ENCODE data around the gene SSC4D. TPM values are rescaled to one million over a fixed set of nuclear protein-coding genes. Genes with fewer than 3 reads are reported as not detected.

SSC4D gene
- total RNA-seq, 2 experiments from 2014 or later = 0.37 to 0.40 TPM

DNA sequence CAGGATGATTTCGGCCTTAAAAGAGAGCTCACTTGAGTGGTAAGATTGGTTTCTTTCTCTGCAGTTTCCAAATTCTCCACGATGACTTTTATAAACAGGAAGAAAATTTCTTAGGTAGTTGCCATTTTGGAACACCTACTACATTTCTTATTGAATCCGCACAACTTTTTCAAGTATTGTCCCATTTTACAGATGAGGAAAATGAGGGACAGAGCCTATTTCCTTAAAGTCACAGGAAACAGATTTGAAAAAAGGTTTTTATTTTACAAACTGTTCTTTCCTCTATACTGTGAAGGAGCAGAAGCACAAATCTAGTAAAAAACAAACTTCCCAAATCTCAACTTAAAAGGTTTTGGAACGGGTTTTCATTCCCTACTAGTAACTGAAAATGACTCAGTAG, 53.4 kb downstream of the SSC4D start:
- Mint-ChIP-seq H3K4me3 (peak overlapping the region; percentile 35), H3K36me3 (peaks cover 55% of the 10 kb centered on the region), H3K9me3 (peaks cover 3% of the 10 kb centered on the region), H3K4me1 (peaks cover 50% of the 10 kb centered on the region), H3K27me3 (no peaks in the 10 kb centered on the region), H3K27ac (peak overlapping the region; percentile 5)
- DNase-seq = no peak

DNA sequence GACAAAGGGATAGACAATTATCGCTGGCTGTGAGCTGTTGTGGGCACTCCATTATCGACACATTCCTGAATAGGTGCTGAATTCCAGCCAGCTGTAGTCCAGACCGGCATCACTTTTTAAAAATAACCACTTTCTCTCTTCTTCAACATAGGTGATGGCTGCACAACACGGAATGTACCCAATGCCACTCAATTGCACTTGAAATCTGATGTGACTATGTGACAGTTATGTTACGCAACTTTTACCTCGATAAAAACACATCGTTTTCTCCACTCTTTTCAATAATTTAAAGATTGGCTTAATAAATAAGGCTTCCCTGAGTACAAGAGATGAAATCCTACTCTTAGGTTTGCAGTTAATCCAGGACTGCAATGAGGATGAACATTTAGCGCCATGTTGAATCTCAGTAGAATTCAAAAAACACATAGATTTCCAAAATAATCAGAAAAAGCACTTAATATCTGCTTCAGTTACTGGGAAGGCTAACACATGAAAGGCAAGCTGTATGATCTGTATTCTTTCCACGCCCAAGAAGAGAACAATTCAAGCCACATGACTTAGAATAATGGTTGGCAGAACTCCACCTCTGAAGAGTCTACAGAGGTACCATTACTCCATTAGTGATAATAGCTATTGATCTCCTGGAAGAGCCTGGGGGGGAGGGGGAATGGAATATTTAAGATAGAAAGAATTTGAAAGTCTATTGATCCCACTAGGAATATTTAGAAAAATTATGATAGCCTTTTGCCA, 54.3 kb downstream of the SSC4D start:
- Mint-ChIP-seq H3K9me3 (peaks cover 3% of the 10 kb centered on the region), H3K27ac (peak overlapping the region; percentile 7), H3K27me3 (no peaks in the 10 kb centered on the region), H3K36me3 (peaks cover 63% of the 10 kb centered on the region), H3K4me1 (peaks cover 54% of the 10 kb centered on the region), H3K4me3 (peak overlapping the region; percentile 35)
- no peak for DNase-seq

DNA sequence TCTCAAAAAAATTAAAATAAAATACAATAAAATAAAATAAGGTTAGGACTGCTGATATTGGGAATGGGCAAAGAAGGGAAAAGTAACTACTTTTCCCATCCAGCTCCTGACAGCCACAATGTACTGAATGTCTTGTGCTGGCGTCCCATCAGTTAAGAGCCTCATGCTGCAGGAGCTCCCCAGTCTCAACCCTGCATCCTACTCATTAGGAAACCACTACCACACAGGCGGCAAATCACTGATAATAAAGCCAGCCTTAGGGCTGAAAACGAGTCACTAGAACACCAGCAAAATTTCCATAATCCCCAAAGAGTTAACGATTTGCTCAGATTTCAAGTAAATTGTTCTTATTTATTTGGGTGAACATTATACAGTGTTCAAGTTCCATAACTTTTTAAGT, 55.0 kb downstream of the SSC4D start:
- Mint-ChIP-seq H3K9me3 (peaks cover 3% of the 10 kb centered on the region), H3K4me3 (no peak overlapping the region), H3K27ac (no peak overlapping the region), H3K36me3 (peaks cover 70% of the 10 kb centered on the region), H3K4me1 (peaks cover 55% of the 10 kb centered on the region), H3K27me3 (no peaks in the 10 kb centered on the region)
- DNase-seq = no peak

DNA sequence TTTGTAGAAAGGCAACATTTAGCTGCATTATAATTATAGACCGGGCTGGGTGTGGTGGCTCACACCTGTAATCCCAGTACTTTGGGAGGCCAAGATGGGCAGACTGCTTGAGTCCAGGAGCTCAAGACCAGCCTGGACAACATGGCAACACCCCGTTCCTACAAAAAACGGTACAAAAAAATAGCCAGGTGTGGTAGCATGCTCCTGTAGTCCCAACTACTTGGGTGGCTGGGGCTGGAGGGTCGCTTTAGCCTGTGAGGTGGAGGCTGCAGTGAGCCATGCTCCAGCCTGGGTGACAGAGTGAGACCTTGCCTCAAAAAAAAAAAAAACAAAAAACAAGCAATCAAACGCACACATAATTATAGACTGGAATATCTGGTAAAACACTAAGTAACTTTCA, 55.8 kb downstream of the SSC4D start:
- H3K27me3 Mint-ChIP-seq = no peaks in the 10 kb centered on the region
- no peak overlapping the region for H3K4me3 Mint-ChIP-seq
- no peak for DNase-seq
- H3K27ac Mint-ChIP-seq = no peak overlapping the region
- peaks cover 3% of the 10 kb centered on the region for H3K9me3 Mint-ChIP-seq
- peaks cover 76% of the 10 kb centered on the region for H3K36me3 Mint-ChIP-seq
- H3K4me1 Mint-ChIP-seq = peaks cover 57% of the 10 kb centered on the region

DNA sequence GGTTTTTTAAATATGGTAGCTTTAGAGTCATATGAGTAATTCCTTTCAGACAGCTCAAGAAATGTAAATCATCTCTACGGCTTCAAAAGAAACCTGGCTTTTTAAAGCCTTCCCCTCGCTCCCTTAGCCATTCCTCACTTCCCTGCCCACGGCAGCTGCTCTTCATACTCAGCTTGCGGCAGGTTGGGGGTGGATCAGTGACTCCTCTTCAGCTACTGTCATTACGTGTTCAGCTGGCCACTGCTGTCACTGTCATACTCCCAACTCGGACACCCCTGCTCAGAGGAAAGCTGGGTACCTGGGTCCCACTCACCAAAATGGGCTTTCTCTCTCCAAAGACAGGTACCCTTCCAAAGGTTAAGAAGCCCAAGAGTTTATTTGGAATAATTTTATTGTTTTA, 57.3 kb downstream of the SSC4D start:
- peaks cover 65% of the 10 kb centered on the region for H3K4me1 Mint-ChIP-seq
- H3K4me3 Mint-ChIP-seq = no peak overlapping the region
- no peak for DNase-seq
- H3K27me3 Mint-ChIP-seq = no peaks in the 10 kb centered on the region
- peaks cover 75% of the 10 kb centered on the region for H3K36me3 Mint-ChIP-seq
- peak overlapping the region; percentile 16 for H3K27ac Mint-ChIP-seq
- H3K9me3 Mint-ChIP-seq = peaks cover 3% of the 10 kb centered on the region

DNA sequence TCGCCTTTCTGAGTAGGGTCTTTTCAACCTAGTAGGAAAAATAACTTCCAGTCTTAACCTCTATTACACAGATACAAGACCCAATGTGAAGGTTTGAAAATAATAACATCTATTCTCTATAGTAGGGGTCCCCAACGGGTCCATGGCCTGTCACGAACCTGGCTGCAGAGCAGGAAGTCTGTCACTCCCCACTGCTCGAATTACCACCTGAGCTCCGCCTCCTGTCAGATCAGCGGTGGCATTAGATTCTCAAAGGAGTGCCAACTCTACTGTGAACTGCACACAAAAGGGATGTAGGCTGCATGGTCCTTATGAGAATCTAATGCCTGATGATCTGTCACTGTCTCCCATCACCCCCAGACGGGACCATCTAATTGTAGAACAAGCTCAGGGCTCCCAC, 58.1 kb downstream of the SSC4D start:
- Mint-ChIP-seq H3K4me1 (peaks cover 65% of the 10 kb centered on the region), H3K9me3 (peaks cover 3% of the 10 kb centered on the region), H3K27me3 (no peaks in the 10 kb centered on the region), H3K4me3 (peak overlapping the region; percentile 26), H3K27ac (no peak overlapping the region), H3K36me3 (peaks cover 77% of the 10 kb centered on the region)
- DNase-seq = no peak

DNA sequence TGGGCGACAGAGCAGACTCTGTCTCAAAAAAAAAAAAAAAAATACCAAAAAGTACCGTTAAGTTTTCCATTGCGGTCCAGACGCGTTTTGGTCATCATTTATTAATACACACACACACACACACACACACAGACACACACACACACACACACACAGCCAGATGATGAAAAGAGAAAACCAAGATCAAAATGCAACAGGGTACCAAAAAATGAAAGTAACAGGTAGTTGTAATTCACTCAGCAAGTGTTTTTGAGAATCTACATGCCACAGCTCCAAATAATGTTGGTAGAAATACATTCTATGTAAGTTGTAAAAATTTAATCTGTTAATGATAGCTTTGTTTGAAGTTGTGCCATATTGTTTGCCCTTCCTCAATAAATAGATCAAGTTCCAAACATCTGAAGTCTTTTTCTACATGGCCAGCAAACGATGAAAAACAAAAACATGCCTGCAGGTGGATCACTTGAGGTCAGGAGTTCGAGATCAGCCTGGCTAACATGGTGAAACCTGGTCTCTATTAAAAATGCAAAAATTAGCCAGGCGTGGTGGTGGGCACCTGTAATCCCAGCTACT, 60.1 kb downstream of the SSC4D start:
- Mint-ChIP-seq H3K36me3 (peaks cover 71% of the 10 kb centered on the region), H3K9me3 (no peaks in the 10 kb centered on the region), H3K27me3 (no peaks in the 10 kb centered on the region), H3K4me1 (peaks cover 58% of the 10 kb centered on the region), H3K27ac (peak overlapping the region; percentile 20), H3K4me3 (no peak overlapping the region)
- no peak for DNase-seq

DNA sequence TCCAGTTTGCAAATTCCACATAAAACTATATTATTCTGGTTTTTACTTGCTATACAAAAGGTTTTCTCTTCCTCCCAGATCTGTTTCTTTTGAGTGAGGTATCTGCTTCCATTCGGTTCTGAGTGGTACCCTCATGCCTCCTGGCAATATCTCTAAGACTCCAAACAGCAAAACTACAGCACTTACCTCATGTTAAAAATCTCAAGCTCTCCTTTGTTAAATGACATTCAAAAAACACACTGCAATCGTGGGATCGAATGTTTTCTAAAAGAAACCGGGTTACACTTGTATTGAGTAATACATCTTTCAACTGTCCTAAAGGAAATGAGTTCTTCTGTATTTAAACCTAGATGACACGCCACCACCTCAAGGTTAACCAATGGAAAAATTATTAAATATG, 61.8 kb downstream of the SSC4D start:
- peak overlapping the region; percentile 74 for H3K27ac Mint-ChIP-seq
- H3K9me3 Mint-ChIP-seq = no peaks in the 10 kb centered on the region
- H3K4me3 Mint-ChIP-seq = no peak overlapping the region
- H3K36me3 Mint-ChIP-seq = peaks cover 78% of the 10 kb centered on the region
- DNase-seq = no peak
- no peaks in the 10 kb centered on the region for H3K27me3 Mint-ChIP-seq
- H3K4me1 Mint-ChIP-seq = peaks cover 65% of the 10 kb centered on the region

DNA sequence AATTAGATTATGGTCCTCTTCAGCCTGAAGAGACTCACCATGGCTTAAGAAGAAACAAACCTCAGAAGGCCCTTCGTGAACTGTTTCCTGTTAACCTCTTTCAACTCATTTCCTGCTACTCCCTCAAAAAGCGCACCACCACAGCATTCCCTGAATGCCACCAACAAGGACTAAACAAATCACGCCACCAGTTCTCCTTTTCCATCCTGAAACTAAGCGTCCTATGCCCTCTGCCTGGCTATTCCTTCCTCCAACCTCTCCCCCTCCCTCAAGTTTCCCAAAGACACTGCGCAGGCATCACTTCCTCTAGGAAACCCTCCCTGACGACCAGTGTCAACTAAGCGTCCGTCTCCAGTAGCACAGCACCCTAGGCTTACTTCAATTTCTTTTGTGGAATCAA, 62.7 kb downstream of the SSC4D start:
- H3K4me3 Mint-ChIP-seq = no peak overlapping the region
- peaks cover 77% of the 10 kb centered on the region for H3K36me3 Mint-ChIP-seq
- H3K27ac Mint-ChIP-seq = peak overlapping the region; percentile 64

DNA sequence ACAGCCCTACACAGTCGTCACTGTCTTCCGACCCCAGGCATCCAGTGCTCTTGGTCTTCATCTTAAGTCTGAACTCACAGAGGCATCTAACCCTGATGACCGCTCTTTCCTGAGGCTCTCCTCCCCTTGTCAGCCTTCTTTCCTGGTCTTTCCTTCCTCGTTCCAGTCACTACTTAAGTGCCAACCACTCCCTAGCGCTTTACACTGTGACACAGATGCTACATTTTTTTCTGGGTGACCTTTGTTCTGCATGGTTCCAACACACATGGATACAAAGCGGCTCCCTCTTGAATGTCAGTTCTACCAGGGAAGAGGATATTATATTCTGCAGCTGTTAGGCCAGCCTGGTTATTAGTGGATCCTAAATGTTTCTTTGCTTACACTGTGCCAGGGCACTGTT, 63.4 kb downstream of the SSC4D start:
- H3K27ac Mint-ChIP-seq = peak overlapping the region; percentile 10
- H3K4me1 Mint-ChIP-seq = peaks cover 65% of the 10 kb centered on the region
- peaks cover 70% of the 10 kb centered on the region for H3K36me3 Mint-ChIP-seq
- no peaks in the 10 kb centered on the region for H3K9me3 Mint-ChIP-seq
- H3K27me3 Mint-ChIP-seq = no peaks in the 10 kb centered on the region
- no peak overlapping the region for H3K4me3 Mint-ChIP-seq
- no peak for DNase-seq

More for the DNA sequence above, 62.7 kb downstream of the SSC4D start:
- H3K27me3 Mint-ChIP-seq = no peaks in the 10 kb centered on the region
- peaks cover 67% of the 10 kb centered on the region for H3K4me1 Mint-ChIP-seq
- H3K9me3 Mint-ChIP-seq = no peaks in the 10 kb centered on the region
- DNase-seq = no peak

DNA sequence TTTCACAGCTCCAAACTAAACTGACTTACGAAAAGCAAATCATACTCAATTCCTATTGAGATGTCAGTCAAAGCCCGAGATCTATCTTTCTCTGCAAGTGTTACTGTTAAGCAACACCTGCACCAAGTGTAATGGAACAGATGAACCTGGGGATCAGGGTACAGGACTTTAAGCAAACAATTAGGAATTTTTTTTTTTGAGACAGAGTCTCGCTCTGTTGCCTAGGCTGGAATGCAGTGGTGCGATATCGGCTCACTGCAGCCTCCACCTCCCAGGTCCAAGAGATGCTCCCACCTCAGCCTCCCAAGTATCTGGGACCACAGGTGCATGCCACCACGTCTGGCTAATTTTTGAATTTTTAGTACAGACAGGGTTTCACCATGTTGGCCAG, 65.6 kb downstream of the SSC4D start:
- no peak overlapping the region for H3K27ac Mint-ChIP-seq

DNA sequence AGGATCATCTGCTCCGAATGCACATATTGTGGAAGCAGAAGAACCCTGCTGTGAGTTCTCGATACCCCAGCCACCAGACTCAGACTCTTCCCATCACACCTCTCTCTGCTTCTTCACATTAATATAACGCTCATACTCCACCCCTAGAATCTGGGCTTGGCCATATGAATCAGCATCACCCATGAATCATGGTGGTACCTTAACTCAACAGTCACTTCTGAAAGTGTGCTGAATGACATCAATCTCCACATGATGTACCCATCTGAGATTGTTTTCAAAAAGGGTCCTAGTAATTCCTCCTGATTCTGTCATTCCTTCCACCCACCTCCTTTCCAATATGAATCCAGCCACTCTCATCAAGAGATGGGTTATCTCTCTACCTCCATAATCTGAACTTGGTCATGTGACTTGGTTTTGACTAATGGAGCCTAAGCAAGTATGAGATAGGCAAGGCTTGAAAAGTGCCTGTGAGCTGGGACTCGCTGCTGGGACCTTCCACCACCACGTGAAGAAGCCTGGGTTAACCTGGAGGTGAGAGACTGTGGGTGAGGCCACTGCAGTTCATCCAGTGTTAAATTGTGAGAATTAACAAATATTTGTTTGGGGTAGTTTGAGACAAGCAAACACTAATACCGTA, 66.1 kb downstream of the SSC4D start:
- no peaks in the 10 kb centered on the region for H3K9me3 Mint-ChIP-seq
- H3K4me3 Mint-ChIP-seq = no peak overlapping the region
- no peaks in the 10 kb centered on the region for H3K27me3 Mint-ChIP-seq
- H3K36me3 Mint-ChIP-seq = peaks cover 63% of the 10 kb centered on the region
- DNase-seq = no peak
- peaks cover 61% of the 10 kb centered on the region for H3K4me1 Mint-ChIP-seq
- H3K27ac Mint-ChIP-seq = no peak overlapping the region

More for the DNA sequence above, 65.6 kb downstream of the SSC4D start:
- Mint-ChIP-seq H3K9me3 (no peaks in the 10 kb centered on the region), H3K4me1 (peaks cover 59% of the 10 kb centered on the region), H3K36me3 (peaks cover 62% of the 10 kb centered on the region), H3K4me3 (no peak overlapping the region), H3K27me3 (no peaks in the 10 kb centered on the region)
- DNase-seq = no peak

DNA sequence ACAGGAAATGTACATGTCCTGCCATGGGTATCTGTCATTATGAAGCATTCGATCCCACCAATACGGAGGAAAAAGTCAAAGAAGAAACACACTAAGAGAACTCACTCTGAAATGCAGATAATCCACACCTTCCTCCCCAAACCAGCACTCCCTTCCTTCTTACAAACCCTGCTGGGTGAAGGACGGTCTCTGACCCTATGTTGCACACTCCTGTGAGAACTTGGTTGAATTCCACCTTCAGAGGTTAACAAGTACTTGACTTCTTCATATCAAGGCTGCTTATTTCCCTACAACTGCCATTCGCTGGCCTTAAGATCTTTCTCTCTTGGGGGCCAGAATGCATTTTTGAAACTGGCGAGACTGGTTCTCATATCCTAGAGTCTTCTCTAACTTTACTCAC, 67.3 kb downstream of the SSC4D start:
- no peak for DNase-seq
- peaks cover 60% of the 10 kb centered on the region for H3K4me1 Mint-ChIP-seq
- no peaks in the 10 kb centered on the region for H3K27me3 Mint-ChIP-seq
- H3K4me3 Mint-ChIP-seq = no peak overlapping the region
- H3K27ac Mint-ChIP-seq = no peak overlapping the region
- H3K36me3 Mint-ChIP-seq = peaks cover 63% of the 10 kb centered on the region
- H3K9me3 Mint-ChIP-seq = no peaks in the 10 kb centered on the region

DNA sequence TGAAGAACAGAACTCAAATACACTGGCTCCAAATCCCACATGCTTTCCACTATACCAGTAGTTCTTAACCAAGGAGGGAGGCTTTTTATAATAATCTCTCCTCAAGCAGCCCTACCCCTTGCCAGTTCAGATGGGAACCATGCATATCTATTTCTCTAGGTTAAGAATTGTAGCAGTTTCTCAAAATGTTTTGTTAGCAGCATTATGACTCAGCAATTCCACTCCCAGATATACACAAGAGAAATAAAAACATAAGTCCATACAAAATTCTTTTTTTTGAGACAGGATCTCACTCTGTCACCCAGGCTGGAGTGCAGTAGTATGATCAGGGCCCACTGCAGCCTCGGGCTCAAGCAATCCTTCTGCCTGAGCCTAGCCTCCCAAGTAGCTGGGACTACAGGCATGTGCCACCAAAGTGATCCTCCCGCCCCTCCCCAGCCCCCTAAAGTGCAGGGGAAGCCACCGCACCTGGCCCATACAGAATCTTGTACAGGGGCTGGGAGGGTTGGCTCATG, 68.8 kb downstream of the SSC4D start:
- Mint-ChIP-seq H3K4me1 (peaks cover 59% of the 10 kb centered on the region), H3K4me3 (no peak overlapping the region)

More for the DNA sequence above, 68.8 kb downstream of the SSC4D start:
- Mint-ChIP-seq H3K9me3 (no peaks in the 10 kb centered on the region), H3K27me3 (no peaks in the 10 kb centered on the region), H3K36me3 (peaks cover 53% of the 10 kb centered on the region), H3K27ac (peak overlapping the region; percentile 19)
- DNase-seq = no peak

Data from activated naive CD8-positive, alpha-beta T cell treated with anti-CD3 and anti-CD28 coated beads for 36 hours (primary cell).